Activated naive CD4-positive, alpha-beta T cell treated with anti-CD3 and anti-CD28 coated beads for 36 hours (primary cell): Measurements from ENCODE around the gene VMP1. TPM values are rescaled to one million over a fixed set of nuclear protein-coding genes. Genes with fewer than 3 reads are reported as not detected.
"Not testable (repeated sequence)": the region's sequence is repeated elsewhere in the genome, so short reads cannot be mapped to it uniquely, and the experiment has no call there.

Experiments
- CTCF ChIA-PET: fragments of 350-600 bp; sonication (Branson Sonifier 250); formaldehyde crosslinking; loops from one replicate; lab custom pipeline; 2021; ENCODE audit warnings: antibody characterized with exemption; lab: Charles Lee
- DNase-seq: peaks from one replicate; pipeline ENCODE4 v3.0.0-alpha.2; 2020
- H3K27ac Mint-ChIP-seq: one replicate; pipeline ENCODE4 v1.8.0; 2021; ENCODE audit warnings: mild to moderate bottlenecking, mixed read lengths
- H3K27me3 Mint-ChIP-seq: one replicate; pipeline ENCODE4 v1.8.0; 2021; ENCODE audit warnings: low read depth, mixed read lengths
- H3K36me3 Mint-ChIP-seq: one replicate; pipeline ENCODE4 v1.8.0; 2021; ENCODE audit warnings: low read depth, mixed read lengths
- H3K4me1 Mint-ChIP-seq: one replicate; pipeline ENCODE4 v1.8.0; 2021; ENCODE audit warnings: low read depth, mixed read lengths
- H3K4me3 Mint-ChIP-seq: one replicate; pipeline ENCODE4 v1.8.0; 2021; ENCODE audit warnings: mild to moderate bottlenecking, moderate library complexity, mixed read lengths
- H3K9me3 Mint-ChIP-seq: one replicate; pipeline ENCODE4 v1.8.0; 2021; ENCODE audit warnings: mixed read lengths
- intact Hi-C: fragments of 100-400 bp; cut with micrococcal nuclease; formaldehyde crosslinking; loops from one replicate; pipeline ENCODE4 v1.15.1; 2023
- total RNA-seq, 2 experiments: library from RNA; stranded (reverse); gene quantifications; one replicate each; pipeline ENCODE4 v1.2.3, GENCODE V29; 2021

Gene VMP1
- total RNA-seq, 2 experiments from 2014 or later, result 423 to 438 TPM

GRCh38 chr17:59757043-59757442 is 49.6 kb downstream of the VMP1 start:
- H3K27me3 Mint-ChIP-seq, result no peaks in the 10 kb centered on the region
- H3K36me3 Mint-ChIP-seq, result peaks cover 45% of the 10 kb centered on the region
- peaks cover 79% of the 10 kb centered on the region for H3K4me1 Mint-ChIP-seq
- DNase-seq, result no peak
- CTCF ChIA-PET, result no interaction called here
- intact Hi-C loops, result loop anchor here (10.0 kb wide), 1 partner anchor 348 kb away; no protein-coding TSS in a partner anchor
- H3K9me3 Mint-ChIP-seq, result no peaks in the 10 kb centered on the region
- H3K27ac Mint-ChIP-seq, result peak overlapping the region; percentile 98
- no peak overlapping the region for H3K4me3 Mint-ChIP-seq

DNA sequence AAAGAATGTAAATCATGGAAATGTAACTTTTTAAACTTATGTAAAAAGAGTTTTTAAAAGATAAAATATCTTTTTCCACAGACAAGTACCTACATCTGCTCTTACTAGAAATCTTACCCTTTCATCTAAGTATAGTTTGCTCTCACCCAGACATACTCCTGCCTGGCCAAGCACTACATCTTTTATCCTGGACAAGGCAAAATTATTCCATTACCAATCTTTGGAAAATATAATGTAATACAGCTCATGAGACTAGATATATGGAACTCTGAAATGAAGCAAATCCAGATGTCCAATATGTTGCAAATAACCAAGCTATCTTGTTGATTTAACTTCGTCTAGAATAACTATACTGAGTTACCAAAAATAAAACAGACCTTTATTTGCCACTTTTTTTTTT is 50.0 kb downstream of the VMP1 start:
- no peak for DNase-seq
- peak overlapping the region; percentile 98 for H3K27ac Mint-ChIP-seq

GRCh38 chr17:59757881-59758385 is 50.5 kb downstream of the VMP1 start:
- Mint-ChIP-seq H3K4me3 (no peak overlapping the region), H3K27ac (peak overlapping the region; percentile 98), H3K36me3 (peaks cover 45% of the 10 kb centered on the region), H3K9me3 (no peaks in the 10 kb centered on the region), H3K4me1 (peaks cover 76% of the 10 kb centered on the region), H3K27me3 (no peaks in the 10 kb centered on the region)
- intact Hi-C loops, result loop anchor here (10.0 kb wide), 1 partner anchor 347 kb away; no protein-coding TSS in a partner anchor
- DNase-seq, result no peak
- CTCF ChIA-PET, result interaction anchor here (0.5 kb wide), 1 partner anchor 91 kb away, joined by 3 read pairs; no protein-coding TSS in a partner anchor

More for the DNA sequence above, 50.0 kb downstream of the VMP1 start:
- no peaks in the 10 kb centered on the region for H3K27me3 Mint-ChIP-seq
- H3K9me3 Mint-ChIP-seq, result no peaks in the 10 kb centered on the region
- H3K4me1 Mint-ChIP-seq, result peaks cover 76% of the 10 kb centered on the region
- intact Hi-C loops, result loop anchor here (10.0 kb wide), 1 partner anchor 347 kb away; no protein-coding TSS in a partner anchor
- H3K4me3 Mint-ChIP-seq, result no peak overlapping the region
- CTCF ChIA-PET, result no interaction called here
- H3K36me3 Mint-ChIP-seq, result peaks cover 45% of the 10 kb centered on the region

DNA sequence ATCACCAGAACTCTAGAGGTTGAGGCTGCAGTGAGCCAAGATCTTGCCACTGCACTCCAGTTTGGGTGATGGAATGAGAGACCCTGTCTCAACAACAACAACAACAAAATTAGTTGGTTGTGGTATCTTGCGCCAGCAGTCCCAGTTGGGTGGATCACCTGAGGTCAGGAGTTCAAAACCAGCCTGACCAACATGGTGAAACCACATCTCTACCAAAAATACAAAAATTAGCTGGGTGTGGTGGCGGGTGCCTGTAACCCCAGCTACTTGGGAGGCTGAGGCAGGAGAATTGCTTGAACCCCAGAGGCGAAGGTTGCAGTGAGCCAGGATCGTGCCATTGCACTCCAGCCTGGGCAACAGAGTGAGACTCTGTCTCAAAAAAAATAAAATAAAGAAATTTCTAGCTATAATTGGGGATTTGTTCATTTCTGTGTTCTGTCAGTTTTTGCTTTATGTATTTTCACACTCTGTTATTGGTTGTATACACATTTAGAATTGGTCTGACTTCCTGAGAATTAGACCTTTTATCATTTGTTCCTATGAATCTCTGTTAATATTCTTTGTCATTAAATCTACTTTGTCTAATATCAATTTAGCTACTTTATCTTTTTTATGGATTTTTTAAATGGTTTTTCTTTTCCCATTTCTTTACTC is 51.7 kb downstream of the VMP1 start:
- H3K36me3 Mint-ChIP-seq, result peaks cover 45% of the 10 kb centered on the region
- peaks cover 75% of the 10 kb centered on the region for H3K4me1 Mint-ChIP-seq
- not testable (repeated sequence) for DNase-seq, H3K27me3 Mint-ChIP-seq, H3K4me3 Mint-ChIP-seq, H3K9me3 Mint-ChIP-seq
- intact Hi-C loops, result loop anchor here (10.0 kb wide), 1 partner anchor 346 kb away; no protein-coding TSS in a partner anchor
- H3K27ac Mint-ChIP-seq, result peak overlapping the region; percentile 98
- CTCF ChIA-PET, result interaction anchor here (0.6 kb wide), 2 partner anchors 10 to 77 kb away, joined by 3 to 5 read pairs; no protein-coding TSS in a partner anchor

GRCh38 chr17:59760160-59760559 is 52.7 kb downstream of the VMP1 start:
- no peaks in the 10 kb centered on the region for H3K9me3 Mint-ChIP-seq
- CTCF ChIA-PET, result no interaction called here
- intact Hi-C loops, result loop anchor here (10.0 kb wide), 1 partner anchor 1425 kb away; no protein-coding TSS in a partner anchor
- peaks cover 45% of the 10 kb centered on the region for H3K36me3 Mint-ChIP-seq
- H3K27ac Mint-ChIP-seq, result peak overlapping the region; percentile 98
- H3K27me3 Mint-ChIP-seq, result no peaks in the 10 kb centered on the region
- H3K4me3 Mint-ChIP-seq, result no peak overlapping the region
- DNase-seq, result no peak
- peaks cover 74% of the 10 kb centered on the region for H3K4me1 Mint-ChIP-seq

DNA sequence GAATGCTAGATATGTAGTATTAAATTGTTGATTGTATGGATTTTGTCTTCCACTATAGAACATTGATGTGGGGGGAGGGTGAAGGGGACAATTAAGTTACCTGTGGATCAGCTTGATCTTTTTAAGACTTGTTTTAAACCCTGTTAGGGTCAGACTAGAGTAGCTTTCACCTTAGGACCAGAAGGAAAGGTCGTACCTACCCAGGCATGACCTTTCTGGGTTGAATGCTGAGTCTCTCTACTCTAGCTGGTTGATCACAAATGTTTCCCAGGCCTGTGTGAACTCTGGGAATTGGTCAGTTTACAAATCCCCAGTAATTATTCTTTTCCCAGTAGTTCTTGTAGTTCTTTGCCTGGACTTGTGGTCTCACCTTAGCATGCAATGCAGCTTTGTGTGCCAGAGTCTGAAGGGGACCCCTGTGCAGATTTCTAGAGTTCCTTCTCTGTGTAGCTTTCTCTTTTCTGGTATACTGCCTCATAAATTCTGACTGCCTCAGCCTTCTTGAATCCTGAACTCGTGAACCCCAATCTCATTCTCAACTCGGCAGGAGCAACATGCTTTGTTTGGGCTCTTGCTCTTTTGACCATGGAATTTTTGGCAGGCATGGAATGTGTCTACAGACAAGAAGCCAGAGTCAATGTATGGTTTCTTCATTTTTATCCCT is 54.1 kb downstream of the VMP1 start:
- Mint-ChIP-seq H3K27ac (peak overlapping the region; percentile 98), H3K27me3 (no peaks in the 10 kb centered on the region), H3K36me3 (peaks cover 43% of the 10 kb centered on the region), H3K9me3 (no peaks in the 10 kb centered on the region), H3K4me3 (peak overlapping the region; percentile 36), H3K4me1 (peaks cover 71% of the 10 kb centered on the region)
- no peak for DNase-seq
- CTCF ChIA-PET, result interaction anchor here (1.2 to 2.3 kb wide), 4 partner anchors 9 to 98 kb away, joined by 3 to 11 read pairs (median 7); no protein-coding TSS in a partner anchor
- intact Hi-C loops, result loop anchor here (1.0 to 10.0 kb wide), 6 partner anchors 7 to 1427 kb away; no protein-coding TSS in a partner anchor

DNA sequence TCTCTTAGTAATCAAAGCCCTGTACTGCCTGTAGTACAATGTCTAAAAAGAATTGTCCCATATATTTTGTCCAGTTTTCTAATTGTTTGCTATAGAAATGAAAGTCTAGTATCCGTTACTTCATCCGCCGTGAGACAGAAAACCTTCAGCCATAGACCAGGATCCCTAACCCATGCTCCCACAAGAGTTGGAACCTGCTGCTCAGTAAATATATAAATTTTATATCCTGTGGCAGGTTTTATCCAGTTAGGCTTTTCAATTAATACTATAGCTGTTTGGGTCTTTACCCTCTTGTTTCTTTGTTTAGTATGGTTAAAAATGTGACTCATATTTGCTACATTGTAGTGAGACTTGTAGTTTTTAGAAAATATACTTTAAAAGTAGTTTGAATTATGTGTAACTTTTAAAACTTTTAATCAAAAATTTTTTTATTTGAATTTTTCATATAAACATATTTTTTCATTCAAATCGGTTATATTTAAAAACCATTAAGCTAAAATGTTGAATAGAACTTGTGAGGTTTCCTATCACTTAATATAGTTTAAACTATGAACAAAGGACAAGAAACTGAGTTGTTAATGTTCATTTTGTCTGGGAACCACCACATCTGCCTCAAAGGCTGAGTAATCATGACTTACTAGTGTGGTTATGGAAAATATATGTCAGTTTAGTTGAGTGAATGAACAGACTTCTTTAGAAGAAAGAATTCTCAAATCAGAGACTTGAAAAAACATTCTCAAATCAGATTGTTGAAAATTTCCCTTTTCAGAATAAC is 54.8 kb downstream of the VMP1 start:
- peaks cover 43% of the 10 kb centered on the region for H3K36me3 Mint-ChIP-seq
- H3K4me3 Mint-ChIP-seq, result peak overlapping the region; percentile 36
- CTCF ChIA-PET, result interaction anchor here (0.8 to 2.3 kb wide), 5 partner anchors 10 to 97 kb away, joined by 3 to 11 read pairs (median 5); no protein-coding TSS in a partner anchor
- intact Hi-C loops, result loop anchor here (1.0 to 10.0 kb wide), 6 partner anchors 8 to 1427 kb away; no protein-coding TSS in a partner anchor
- DNase-seq, result peak; percentile 51
- H3K27ac Mint-ChIP-seq, result peak overlapping the region; percentile 98
- H3K9me3 Mint-ChIP-seq, result no peaks in the 10 kb centered on the region
- H3K4me1 Mint-ChIP-seq, result peaks cover 70% of the 10 kb centered on the region
- no peaks in the 10 kb centered on the region for H3K27me3 Mint-ChIP-seq

DNA sequence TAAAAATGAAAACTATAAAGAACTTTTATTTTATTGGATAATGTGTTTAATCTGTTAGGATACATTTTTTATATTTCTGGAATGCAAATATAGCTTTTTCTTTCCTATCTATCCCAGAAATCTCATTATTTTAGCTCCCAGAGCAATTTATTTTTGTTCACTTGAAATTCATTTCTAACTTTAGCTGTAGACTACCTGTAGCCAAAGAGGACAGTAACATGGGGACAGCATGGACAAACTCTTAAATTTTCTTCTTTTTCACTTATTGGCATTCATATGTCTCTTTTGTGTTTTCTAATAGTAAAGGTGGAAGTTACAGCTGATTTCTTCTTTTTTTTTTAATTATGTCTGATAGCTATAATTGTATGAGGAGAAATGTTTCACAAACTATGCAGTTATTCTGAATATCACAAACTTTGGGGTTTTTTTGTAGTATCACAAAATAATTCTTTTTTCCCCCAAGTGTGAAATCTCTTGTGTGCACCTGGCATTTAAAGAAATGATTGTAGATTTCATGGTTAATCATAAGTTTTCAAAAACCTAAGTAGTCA is 55.4 kb downstream of the VMP1 start:
- Mint-ChIP-seq H3K27me3 (no peaks in the 10 kb centered on the region), H3K36me3 (peaks cover 42% of the 10 kb centered on the region), H3K9me3 (no peaks in the 10 kb centered on the region), H3K4me1 (peaks cover 66% of the 10 kb centered on the region), H3K27ac (peak overlapping the region; percentile 98), H3K4me3 (peak overlapping the region; percentile 35)
- intact Hi-C loops, result loop anchor here (1.0 to 10.0 kb wide), 6 partner anchors 9 to 1428 kb away; no protein-coding TSS in a partner anchor
- DNase-seq, result no peak
- CTCF ChIA-PET, result interaction anchor here (0.8 to 2.4 kb wide), 6 partner anchors 9 to 53 kb away, joined by 3 to 11 read pairs (median 4); no protein-coding TSS in a partner anchor

- H3K9me3 Mint-ChIP-seq, result no peaks in the 10 kb centered on the region
- CTCF ChIA-PET, result interaction anchor here (1.0 to 2.4 kb wide), 6 partner anchors 10 to 66 kb away, joined by 3 to 11 read pairs (median 4); no protein-coding TSS in a partner anchor
- intact Hi-C loops, result loop anchor here (10.0 kb wide), 1 partner anchor 1429 kb away; no protein-coding TSS in a partner anchor
- H3K27me3 Mint-ChIP-seq, result no peaks in the 10 kb centered on the region
- H3K4me1 Mint-ChIP-seq, result peaks cover 70% of the 10 kb centered on the region
- peaks cover 41% of the 10 kb centered on the region for H3K36me3 Mint-ChIP-seq
- H3K4me3 Mint-ChIP-seq, result peak overlapping the region; percentile 34
- peak overlapping the region; percentile 98 for H3K27ac Mint-ChIP-seq
- no peak for DNase-seq
These were observed 56.4 kb downstream of the VMP1 start for GRCh38 chr17:59763861-59764260.

GRCh38 chr17:59764292-59764741 is 56.9 kb downstream of the VMP1 start:
- Mint-ChIP-seq H3K27me3 (no peaks in the 10 kb centered on the region), H3K4me3 (peak overlapping the region; percentile 20), H3K36me3 (peaks cover 38% of the 10 kb centered on the region), H3K9me3 (no peaks in the 10 kb centered on the region), H3K27ac (peak overlapping the region; percentile 98), H3K4me1 (peaks cover 71% of the 10 kb centered on the region)
- CTCF ChIA-PET, result interaction anchor here (0.6 to 2.4 kb wide), 6 partner anchors 10 to 65 kb away, joined by 3 to 11 read pairs (median 3); no protein-coding TSS in a partner anchor
- peak; percentile 47 for DNase-seq
- intact Hi-C loops, result loop anchor here (10.0 kb wide), 1 partner anchor 1430 kb away; no protein-coding TSS in a partner anchor

DNA sequence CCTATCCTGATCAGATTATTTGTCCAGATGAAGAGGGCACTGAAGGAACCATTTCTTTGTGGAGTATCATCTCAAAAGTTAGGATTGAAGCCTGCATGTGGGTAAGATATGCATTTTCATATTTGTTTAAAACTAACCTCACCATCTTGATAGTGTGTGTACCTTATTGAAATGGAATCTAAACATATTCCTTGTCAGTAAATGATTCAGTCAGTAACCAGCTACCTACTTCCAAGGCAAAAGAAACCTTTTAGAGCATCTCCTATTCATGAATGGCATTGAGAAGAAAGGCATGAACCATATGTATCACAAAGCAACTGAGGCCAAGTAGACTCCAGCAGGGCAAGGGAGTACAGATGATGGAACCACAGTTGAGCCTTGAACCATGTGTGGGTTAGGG is 57.6 kb downstream of the VMP1 start:
- Mint-ChIP-seq H3K27ac (peak overlapping the region; percentile 93), H3K27me3 (no peaks in the 10 kb centered on the region), H3K4me3 (peak overlapping the region; percentile 52), H3K4me1 (peaks cover 70% of the 10 kb centered on the region), H3K36me3 (peaks cover 34% of the 10 kb centered on the region), H3K9me3 (no peaks in the 10 kb centered on the region)
- DNase-seq, result no peak
- intact Hi-C loops, result loop anchor here (10.0 kb wide), 1 partner anchor 1430 kb away; no protein-coding TSS in a partner anchor
- CTCF ChIA-PET, result interaction anchor here (1.0 to 2.4 kb wide), 3 partner anchors 11 to 65 kb away, joined by 3 to 11 read pairs (median 3); no protein-coding TSS in a partner anchor
